Activated effector memory CD4-positive, alpha-beta T cell treated with Interleukin-2 at 50 U/mL for 16 hours (primary cell): Measurements from ENCODE around the gene SLC34A2.
"Not testable (repeated sequence)": the region's sequence is repeated elsewhere in the genome, so short reads cannot be mapped to it uniquely, and the experiment has no call there.

ENCODE experiments used
- DNase-seq: peaks from one replicate; pipeline ENCODE4 v3.0.0-alpha.2; 2020

SLC34A2 gene

DNA sequence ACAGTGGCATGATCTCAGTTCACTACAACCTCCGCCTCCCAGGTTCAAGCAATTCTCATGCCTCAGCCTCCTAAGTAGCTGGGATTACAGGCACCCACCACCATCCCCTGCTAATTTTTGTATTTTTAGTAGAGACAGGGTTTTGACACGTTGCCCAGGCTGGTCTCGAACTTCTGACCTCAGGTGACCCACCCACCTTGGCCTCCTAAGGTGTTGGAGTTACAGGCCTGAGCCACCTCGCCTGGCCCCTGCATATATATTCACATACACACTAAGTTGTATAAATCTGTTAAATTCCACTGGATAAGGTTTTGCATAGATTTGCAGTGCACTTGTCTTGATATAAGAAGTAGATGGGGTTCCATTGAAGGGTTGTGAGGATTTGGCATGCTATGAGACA is 5.8 kb downstream of the SLC34A2 start:
- DNase-seq = not testable (repeated sequence)

DNA sequence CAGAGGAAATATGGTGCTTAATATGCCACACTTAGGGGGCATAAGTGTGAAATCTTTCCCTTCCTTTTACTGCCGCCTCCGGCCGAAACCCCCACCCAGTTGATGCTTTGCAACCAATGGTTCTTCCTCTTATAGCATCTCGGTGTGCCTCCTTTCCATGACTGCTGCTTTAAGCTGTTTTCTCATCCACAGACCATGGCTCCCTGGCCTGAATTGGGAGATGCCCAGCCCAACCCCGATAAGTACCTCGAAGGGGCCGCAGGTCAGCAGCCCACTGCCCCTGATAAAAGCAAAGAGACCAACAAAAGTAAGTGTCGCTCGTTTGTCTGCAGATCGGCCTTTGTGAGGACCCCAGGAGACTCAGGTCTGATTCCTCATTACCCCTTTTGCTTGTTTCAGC is 6.7 kb downstream of the SLC34A2 start:
- no peak for DNase-seq

GRCh38 chr4:25663781-25664180 is 8.1 kb downstream of the SLC34A2 start:
- DNase-seq = no peak

GRCh38 chr4:25666031-25666630 is 10.5 kb downstream of the SLC34A2 start:
- no peak for DNase-seq

- no peak for DNase-seq
Observed at GRCh38 chr4:25667931-25668557, 12.4 kb downstream of the SLC34A2 start.

DNA sequence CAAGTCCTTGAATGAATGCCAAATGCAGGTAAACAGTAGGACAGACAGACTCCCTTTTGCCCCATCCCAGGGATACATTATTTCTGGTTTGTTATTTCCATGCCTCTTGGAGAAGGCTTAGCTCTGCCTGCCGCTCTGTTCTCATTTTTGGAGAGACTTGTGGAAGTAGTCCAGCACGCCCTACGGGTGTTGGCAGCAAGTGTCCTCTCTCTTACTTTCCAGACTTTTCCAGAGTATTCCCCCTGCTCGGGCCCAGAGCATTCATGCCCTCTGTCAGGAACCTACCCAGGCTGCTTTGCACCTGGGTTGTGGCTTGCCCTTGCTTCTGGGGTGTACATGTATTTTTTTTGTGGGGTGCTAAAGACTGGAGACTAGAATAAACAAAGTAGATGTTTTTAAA is 15.3 kb downstream of the SLC34A2 start:
- DNase-seq = no peak

- no peak for DNase-seq
Observed at GRCh38 chr4:25672756-25673155, 17.1 kb downstream of the SLC34A2 start.

DNA sequence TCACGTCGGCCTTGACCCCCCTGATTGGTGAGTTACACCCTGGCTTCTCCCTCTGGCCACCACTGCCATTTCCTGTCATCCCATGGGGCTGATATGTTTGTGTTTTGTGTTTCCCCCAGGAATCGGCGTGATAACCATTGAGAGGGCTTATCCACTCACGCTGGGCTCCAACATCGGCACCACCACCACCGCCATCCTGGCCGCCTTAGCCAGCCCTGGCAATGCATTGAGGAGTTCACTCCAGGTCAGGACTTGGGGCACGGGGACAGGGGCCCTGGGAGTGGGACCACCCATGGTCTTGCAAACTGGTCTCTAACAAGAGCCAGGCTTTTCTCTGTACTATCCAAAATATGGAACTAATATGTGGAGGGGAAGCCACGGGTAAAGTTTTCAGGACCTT is 18.7 kb downstream of the SLC34A2 start:
- no peak for DNase-seq

GRCh38 chr4:25676221-25676620 is 20.6 kb downstream of the SLC34A2 start:
- no peak for DNase-seq

DNA sequence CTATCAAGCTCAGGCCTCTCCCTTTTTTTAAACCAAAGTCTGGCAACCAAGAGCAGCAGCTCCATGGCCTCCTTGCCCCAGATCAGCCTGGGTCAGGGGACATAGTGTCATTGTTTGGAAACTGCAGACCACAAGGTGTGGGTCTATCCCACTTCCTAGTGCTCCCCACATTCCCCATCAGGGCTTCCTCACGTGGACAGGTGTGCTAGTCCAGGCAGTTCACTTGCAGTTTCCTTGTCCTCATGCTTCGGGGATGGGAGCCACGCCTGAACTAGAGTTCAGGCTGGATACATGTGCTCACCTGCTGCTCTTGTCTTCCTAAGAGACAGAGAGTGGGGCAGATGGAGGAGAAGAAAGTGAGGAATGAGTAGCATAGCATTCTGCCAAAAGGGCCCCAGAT is 21.5 kb downstream of the SLC34A2 start:
- DNase-seq = no peak

GRCh38 chr4:25677943-25678342 is 22.3 kb downstream of the SLC34A2 start:
- DNase-seq = no peak

DNA sequence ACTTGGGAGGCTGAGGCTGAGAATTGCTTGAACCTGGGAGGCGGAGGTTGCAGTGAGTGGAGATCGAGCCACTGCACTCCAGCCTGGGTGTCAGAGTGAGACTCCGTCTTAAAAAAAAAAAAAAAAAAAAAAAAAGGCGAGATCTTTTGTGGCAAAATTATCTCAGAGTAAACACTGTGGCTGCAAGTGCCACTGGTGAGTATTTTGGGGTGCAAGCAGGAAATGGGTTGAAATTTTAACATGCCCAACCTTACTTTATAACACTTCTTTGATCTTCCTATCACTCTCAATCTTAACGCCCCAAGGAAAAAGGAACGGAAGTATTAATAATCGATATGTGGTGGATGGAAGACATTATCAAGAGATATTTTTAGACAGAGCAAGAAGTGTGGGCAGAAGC is 32.1 kb downstream of the SLC34A2 start:
- no peak for DNase-seq

DNA sequence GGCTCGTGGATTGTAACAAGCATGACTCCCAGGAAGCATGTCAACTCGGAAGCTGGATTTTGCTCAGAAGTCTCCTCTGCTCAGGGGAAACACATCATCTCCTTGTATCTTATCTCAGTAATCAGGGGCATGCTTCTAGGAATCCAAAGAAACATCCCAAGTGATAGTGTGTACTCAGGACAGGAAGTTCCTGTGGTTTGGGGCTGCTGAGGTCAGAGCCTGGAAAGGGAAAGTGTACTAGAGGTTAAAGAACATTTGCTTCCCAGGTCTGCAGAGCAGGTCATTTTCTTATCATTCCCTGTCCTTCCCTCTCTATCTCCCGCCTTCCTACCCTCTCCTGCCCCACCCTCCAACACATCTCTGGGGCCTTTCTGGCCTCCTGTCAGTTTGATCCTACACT is 38.8 kb downstream of the SLC34A2 start:
- DNase-seq = no peak

DNA sequence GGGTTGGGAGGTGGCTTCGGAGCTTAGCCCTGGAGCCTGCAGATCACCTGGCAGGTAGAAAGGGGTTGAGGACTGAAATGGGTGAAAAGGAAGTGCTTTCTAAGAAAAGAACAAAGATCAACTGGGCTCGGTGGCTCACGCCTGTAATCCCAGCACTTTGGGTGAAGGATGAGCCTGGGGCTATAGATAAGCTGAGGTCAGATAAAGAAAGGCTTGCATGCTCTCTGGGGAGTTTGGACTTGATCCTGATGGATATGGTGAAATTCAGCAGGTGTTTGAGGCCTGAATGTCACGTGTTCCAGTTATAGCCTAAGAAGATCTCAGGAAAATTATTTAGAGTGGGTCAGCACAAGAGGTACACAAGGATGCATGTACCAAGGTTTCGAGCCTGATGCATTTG is 40.8 kb downstream of the SLC34A2 start:
- DNase-seq = no peak

DNA sequence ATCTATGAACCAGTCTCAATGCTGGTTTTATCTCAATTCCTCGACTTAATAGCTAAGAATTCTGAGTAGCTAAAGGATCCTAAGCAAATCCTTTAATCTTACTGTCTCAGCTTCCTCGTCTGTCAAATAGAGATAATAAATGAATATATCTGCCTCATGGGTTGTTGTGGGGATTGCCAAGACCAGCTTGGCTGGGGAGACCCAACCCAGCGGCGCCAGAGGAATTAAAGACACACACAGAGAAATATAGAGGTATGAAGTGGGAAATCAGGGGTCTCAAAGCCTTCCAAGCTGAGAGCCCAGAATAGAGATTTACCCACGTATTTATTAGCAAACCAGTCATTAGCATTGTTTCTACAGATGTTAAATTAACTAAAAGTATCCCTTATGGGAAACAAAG is 41.9 kb downstream of the SLC34A2 start:
- DNase-seq = no peak

DNA sequence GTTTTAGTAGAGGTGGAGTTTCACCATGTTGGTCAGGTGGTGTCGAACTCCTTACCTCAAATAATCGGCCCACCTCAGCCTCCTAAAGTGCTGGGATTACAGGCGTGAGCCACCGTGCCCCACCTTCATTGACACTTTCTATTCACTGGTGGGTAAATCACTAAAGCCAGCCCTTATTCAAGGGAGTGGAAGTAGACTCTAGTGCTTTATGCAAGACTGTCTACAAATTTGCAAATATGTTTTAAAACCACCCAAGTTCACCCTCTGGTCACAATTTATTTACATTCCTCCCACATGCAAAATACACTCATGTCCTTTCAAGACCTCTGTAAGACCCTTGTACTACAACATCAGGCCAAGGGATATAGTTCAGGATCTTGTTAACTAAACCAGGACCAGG is 45.0 kb downstream of the SLC34A2 start:
- DNase-seq = no peak

DNA sequence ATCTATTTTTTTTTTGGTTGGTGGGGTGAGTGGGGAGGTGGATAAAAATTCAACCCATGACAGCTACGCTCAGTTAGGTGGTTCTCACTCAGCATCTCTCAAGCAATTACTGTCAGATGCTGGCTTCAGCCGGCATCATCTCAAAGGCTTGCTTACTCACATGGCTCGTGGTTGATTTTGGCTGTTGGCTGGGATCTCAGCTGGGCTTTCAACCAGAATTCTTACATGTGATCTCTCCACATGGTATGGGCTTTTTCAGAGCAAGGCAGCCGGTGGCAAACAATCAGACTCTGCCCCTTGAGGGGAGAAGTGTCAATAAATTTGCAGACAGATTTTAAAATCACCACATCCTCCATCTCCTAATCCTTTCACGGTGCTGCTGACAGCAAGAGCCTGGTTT is 47.2 kb downstream of the SLC34A2 start:
- DNase-seq = no peak

DNA sequence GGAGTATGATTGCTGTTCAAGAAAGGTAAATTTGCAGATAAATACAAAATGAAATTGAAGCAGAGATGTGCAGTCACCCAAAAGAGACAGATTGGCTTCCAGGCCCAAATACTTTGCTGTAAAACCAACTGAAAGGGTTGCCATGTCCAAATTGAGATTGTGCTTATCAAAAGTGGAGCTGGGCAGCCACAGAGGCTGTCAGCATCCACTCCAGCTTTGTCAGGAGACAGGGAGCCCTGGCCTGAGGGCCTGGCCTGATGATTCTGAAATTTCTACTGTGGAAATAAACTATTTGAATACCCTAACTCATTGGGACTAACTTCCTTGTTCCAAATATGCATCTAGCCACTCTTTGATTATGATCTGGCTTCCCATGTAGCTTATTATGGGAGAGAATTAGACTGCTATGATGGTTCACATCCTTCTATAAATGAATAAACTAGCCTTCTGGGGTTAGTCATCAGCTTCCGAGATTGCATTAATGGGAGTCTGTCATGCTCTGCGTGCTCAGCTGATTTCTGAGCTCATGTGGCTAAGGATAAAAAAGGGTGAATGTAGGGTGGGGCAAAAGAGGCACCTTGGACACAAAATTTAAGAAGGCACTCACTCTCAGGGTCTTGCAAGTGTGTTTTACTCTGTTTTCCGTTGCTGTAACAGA is 48.2 kb downstream of the SLC34A2 start:
- no peak for DNase-seq

DNA sequence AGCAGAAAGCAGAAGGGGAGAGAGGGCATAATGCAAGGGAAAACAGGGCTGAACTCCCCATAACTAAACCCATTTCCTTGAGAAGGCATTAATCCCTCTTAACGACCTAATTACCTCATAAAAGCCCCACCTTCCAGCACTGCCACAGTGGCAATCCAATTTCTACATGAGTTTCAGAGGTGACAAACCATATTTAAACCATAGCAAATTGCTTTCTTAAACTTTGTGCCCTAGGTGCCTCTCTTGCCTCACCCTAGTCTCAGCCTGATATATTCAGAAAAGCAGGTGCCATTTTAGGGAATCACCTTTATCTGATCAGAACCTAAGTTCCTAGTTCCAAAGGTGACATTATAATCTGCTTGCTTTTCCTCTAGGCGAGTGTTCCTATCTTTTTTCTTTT is 48.9 kb downstream of the SLC34A2 start:
- no peak for DNase-seq

- no peak for DNase-seq
Observed at GRCh38 chr4:25710637-25711036, 55.0 kb downstream of the SLC34A2 start.

DNA sequence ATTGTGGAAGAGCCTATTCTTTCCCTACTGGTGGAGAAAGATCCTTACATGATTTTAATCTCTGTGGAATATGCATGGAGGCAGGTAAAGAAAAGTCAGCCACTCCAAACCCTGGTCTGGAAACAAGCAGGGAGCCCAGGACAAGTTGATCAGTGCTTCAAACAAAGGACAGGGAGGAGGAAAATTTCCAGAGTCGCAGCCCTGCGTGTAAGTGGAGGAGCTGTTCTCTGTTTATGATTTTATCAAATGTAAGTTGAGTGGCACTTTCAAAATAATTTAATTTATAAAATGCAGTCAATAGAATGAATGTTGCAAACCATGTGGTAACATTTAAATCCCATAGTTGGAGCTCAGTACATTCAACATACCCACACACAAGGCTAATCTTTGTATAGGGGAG is 57.0 kb downstream of the SLC34A2 start:
- DNase-seq = no peak

- DNase-seq = no peak
Observed at GRCh38 chr4:25713812-25714211, 58.2 kb downstream of the SLC34A2 start.

GRCh38 chr4:25722964-25723363 is 67.3 kb downstream of the SLC34A2 start:
- DNase-seq = no peak

DNA sequence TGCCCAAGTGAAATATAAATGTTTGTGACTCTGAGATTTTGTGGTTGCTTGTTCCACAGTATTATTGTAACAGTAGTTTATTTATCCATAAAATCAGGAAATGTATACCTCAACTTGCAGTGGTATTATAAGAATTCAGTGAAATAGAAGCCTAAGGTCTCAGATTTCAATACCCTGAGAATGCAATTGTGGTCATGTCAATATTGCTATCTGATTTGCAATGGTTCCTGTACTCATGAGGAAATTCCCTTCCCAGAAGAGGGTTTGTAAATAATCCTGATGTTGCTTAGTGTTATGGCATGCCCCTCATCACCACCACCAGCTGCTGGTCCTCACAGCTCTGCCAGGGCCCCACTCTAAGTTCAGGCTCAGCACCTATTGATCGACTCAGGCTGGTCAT is 67.8 kb downstream of the SLC34A2 start:
- DNase-seq = no peak

DNA sequence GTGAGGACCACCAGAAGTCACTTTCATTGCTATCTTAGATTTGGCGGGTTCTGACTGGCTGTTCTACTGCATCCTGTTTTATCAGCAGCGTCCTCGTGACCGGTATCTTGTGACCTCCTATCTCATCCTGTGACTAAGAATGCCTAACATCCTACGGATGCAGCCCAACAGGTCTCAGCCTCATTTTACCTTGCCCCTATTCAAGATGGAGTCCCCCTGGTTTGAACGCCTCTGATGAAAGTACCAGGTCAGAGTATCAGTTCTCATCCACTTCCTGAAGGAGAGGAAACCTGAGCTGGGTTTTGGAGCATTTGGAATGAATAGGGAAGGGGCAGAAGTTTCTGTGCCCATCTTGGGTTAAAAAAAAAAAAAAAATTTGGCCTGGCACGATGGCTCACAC is 70.2 kb downstream of the SLC34A2 start:
- DNase-seq = no peak
